Measurements from ENCODE around the gene SPRYD3.

Gene SPRYD3

DNA sequence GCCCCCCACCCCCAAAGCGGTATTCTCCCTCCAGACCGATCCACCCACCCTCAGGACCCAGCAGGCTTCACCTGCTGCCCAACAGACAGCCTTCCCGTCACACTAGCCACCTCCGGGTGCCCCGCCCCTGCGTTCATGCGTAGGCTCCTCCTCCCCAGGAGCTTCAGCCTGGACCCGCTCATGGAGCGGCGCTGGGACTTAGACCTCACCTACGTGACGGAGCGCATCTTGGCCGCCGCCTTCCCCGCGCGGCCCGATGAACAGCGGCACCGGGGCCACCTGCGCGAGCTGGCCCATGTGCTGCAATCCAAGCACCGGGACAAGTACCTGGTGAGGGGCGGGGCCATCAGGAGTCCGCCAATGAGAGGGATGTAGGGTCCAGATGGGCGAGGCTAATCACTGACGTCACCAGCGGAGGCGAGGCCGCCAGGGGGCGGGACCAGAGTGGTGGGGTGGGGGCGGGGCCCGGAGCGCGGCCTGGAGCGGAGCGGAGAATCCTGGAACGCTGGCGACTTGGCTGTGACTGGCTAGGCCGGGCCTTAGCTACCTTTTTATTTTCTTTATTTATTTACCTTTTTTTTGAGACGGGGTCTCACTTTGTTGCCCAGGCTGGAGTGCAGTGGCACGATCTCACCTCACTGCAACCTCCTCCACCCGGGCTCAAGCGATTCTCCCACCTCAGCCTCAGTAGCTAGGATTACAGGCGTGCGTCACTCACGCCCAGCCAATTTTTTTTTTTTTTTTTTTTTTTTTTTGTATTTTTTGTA is 24.9 kb downstream of the SPRYD3 start (continued):
- TF ChIP-seq KLF16 (tag by site-specific recombination; IDR thresholded peaks at IDR 0.05) (peak; percentile 77; the same call in 1 of the 2 replicates), ZNF433 (tag by site-specific recombination; IDR thresholded peaks at IDR 0.05; ENCODE audit: low read depth) (no peak), ZBTB48 (tag by site-specific recombination; IDR thresholded peaks at IDR 0.05) (no peak), MZF1 (tag by site-specific recombination; IDR thresholded peaks at IDR 0.05; ENCODE audit: borderline replicate concordance) (no peak), ZNF24 (tag by site-specific recombination; IDR thresholded peaks at IDR 0.05) (no peak), ZNF571 (tag by site-specific recombination; IDR thresholded peaks at IDR 0.05) (no peak), KLF8 (tag by site-specific recombination; IDR thresholded peaks at IDR 0.05) (peak; percentile 68; the same call in 1 of the 2 replicates), PATZ1 (tag by site-specific recombination; IDR thresholded peaks at IDR 0.05) (no peak), WT1 (tag by site-specific recombination; IDR thresholded peaks at IDR 0.05) (0 out of 2 replicates have a peak, but pooled peaks have one; percentile 20), SALL2 (tag by site-specific recombination; IDR thresholded peaks at IDR 0.05; ENCODE audit: borderline replicate concordance) (no peak), ZNF350 (tag by site-specific recombination; IDR thresholded peaks at IDR 0.05) (no peak), ZEB2 (tag by site-specific recombination; IDR thresholded peaks at IDR 0.05) (peak; percentile 87; the same call in 1 of the 2 replicates), BCL6B (tag by site-specific recombination; IDR thresholded peaks at IDR 0.05) (no peak), TRIM28 (IDR thresholded peaks at IDR 0.05; ENCODE audit: borderline replicate concordance, low read length) (no peak), ZNF311 (tag by site-specific recombination; IDR thresholded peaks at IDR 0.05; ENCODE audit: borderline replicate concordance) (no peak), HOXC10 (CRISPR knock-in tag; IDR thresholded peaks at IDR 0.05) (no peak), ZNF266 (tag by site-specific recombination; IDR thresholded peaks at IDR 0.05; ENCODE audit: low read depth) (no peak), ZNF132 (tag by site-specific recombination; IDR thresholded peaks at IDR 0.05; ENCODE audit: borderline replicate concordance) (no peak), ZNF626 (tag by site-specific recombination; IDR thresholded peaks at IDR 0.05) (no peak), PRDM1 (tag by site-specific recombination; IDR thresholded peaks at IDR 0.05) (no peak), TCF7L2 (IDR thresholded peaks at IDR 0.05; ENCODE audit: borderline replicate concordance, low read depth, low read length) (no peak), ZNF274 (IDR thresholded peaks at IDR 0.05; ENCODE audit: low read length) (no peak), ZNF274 (tag by site-specific recombination; IDR thresholded peaks at IDR 0.05; ENCODE audit: borderline replicate concordance) (no peak), ZFP69B (tag by site-specific recombination; IDR thresholded peaks at IDR 0.05) (no peak), ZBTB21 (tag by site-specific recombination; IDR thresholded peaks at IDR 0.05) (0 out of 2 replicates have a peak, but pooled peaks have one; percentile 35), ZNF777 (tag by site-specific recombination; IDR thresholded peaks at IDR 0.05; ENCODE audit: borderline replicate concordance) (no peak), ZNF2 (tag by site-specific recombination; IDR thresholded peaks at IDR 0.05) (no peak), ZNF23 (tag by site-specific recombination; IDR thresholded peaks at IDR 0.05; ENCODE audit: borderline replicate concordance) (no peak), ZNF335 (tag by site-specific recombination; conservative IDR thresholded peaks at IDR 0.05) (peak; percentile 79), ZNF324 (tag by site-specific recombination; IDR thresholded peaks at IDR 0.05) (peak; percentile 31; the same call in 1 of the 2 replicates), MEIS1 (CRISPR knock-in tag; IDR thresholded peaks at IDR 0.05; ENCODE audit: borderline replicate concordance) (no peak), ZNF776 (tag by site-specific recombination; IDR thresholded peaks at IDR 0.05; ENCODE audit: borderline replicate concordance) (no peak), ZNF501 (tag by site-specific recombination; IDR thresholded peaks at IDR 0.05) (peak; percentile 26; the same call in 1 of the 2 replicates), ZNF623 (tag by site-specific recombination; IDR thresholded peaks at IDR 0.05) (no peak)
- TF ChIP-seq, protein P1, sequence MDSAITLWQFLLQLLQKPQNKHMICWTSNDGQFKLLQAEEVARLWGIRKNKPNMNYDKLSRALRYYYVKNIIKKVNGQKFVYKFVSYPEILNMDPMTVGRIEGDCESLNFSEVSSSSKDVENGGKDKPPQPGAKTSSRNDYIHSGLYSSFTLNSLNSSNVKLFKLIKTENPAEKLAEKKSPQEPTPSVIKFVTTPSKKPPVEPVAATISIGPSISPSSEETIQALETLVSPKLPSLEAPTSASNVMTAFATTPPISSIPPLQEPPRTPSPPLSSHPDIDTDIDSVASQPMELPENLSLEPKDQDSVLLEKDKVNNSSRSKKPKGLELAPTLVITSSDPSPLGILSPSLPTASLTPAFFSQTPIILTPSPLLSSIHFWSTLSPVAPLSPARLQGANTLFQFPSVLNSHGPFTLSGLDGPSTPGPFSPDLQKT (IDR thresholded peaks at IDR 0.05; ENCODE audit: borderline replicate concordance, low read depth, low read length), result no peak
